Epithelial cell of esophagus (primary cell): ENCODE results near the gene RFT1.

Experiments
- DNase-seq: peaks from one replicate; pipeline ENCODE4 v3.0.0; 2010; ENCODE audit warnings: low read depth
- H3K4me3 ChIP-seq: 2 replicates; pipeline ENCODE4 v1.5.1; 2011; ENCODE audit warnings: mild to moderate bottlenecking, low read length, control low read depth
- TF ChIP-seq, protein P1 (sequence below): IDR thresholded peaks from 2 replicates; pipeline ENCODE4 v1.5.1; 2011; ENCODE audit warnings: low read depth, mild to moderate bottlenecking, low read length, control low read depth, inconsistent platforms; ENCODE audit not compliant: insufficient read depth; ENCODE audit errors: missing control alignments

The RFT1 gene

DNA sequence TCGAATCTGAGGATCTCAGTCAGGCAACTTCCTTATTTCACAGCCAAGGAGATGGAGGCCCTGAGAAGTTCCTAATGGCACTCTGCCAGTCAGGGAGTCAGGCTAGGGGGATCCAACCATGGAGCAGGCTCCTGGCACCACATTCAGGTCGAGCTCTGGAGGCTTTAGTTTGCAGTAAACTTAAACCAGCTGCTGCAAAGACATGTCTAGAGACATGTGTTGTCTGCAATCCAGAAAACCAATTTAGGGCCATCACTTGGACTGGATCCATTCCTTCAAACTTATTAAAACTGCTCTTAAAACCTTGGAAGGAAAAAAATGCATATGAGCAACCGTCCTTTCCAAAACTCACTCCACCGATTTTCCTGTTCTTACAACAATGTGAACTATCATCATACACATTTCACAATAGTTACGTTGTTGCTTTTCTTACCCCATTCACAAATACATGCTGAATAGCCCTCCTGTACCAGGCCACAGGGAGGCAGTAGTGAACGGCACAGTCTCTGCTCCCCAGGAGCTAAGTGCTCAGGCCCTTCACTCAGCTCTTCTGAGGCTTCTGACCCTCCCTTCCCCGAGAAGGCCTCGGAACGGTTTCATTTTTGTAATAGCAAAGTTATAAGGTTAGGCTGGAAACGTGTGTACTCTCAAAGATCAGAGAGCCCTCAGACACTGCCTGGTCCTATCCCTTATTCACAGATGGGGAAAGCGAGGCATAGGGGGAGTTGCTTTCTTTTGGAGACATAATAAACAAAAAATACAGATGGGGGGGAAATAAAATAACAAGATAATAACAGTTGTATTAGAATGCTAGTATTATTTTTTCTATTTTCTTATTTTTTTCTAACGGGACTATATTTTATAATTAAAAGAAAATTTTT is 20.1 kb downstream of the RFT1 start:
- peak; percentile 89 for DNase-seq
- no peak overlapping the region for H3K4me3 ChIP-seq

DNA sequence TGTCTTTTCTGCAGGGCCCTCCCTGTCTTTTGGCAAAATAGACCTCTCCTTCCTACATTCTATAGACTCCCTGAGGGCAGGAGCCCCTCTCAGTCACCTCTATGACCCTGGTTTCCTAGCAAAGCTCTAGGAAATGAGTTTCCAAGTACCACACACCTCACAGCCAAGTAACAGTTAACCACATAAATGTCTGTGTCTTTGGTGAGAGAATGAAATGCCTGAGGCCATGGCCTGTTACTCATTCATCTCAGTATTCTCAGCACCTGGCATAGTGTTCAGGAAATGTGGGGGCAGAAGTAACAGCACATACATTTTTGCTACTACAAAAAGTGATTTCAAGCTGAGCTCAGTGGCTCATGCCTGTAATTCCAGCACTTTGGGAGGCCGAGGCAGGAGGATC is 21.0 kb downstream of the RFT1 start:
- TF ChIP-seq, protein P1, sequence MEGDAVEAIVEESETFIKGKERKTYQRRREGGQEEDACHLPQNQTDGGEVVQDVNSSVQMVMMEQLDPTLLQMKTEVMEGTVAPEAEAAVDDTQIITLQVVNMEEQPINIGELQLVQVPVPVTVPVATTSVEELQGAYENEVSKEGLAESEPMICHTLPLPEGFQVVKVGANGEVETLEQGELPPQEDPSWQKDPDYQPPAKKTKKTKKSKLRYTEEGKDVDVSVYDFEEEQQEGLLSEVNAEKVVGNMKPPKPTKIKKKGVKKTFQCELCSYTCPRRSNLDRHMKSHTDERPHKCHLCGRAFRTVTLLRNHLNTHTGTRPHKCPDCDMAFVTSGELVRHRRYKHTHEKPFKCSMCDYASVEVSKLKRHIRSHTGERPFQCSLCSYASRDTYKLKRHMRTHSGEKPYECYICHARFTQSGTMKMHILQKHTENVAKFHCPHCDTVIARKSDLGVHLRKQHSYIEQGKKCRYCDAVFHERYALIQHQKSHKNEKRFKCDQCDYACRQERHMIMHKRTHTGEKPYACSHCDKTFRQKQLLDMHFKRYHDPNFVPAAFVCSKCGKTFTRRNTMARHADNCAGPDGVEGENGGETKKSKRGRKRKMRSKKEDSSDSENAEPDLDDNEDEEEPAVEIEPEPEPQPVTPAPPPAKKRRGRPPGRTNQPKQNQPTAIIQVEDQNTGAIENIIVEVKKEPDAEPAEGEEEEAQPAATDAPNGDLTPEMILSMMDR: no peak
- peak; percentile 97 for DNase-seq
- no peak overlapping the region for H3K4me3 ChIP-seq

More for the DNA sequence above, 20.1 kb downstream of the RFT1 start:
- TF ChIP-seq, protein P1: peak; percentile 88

DNA sequence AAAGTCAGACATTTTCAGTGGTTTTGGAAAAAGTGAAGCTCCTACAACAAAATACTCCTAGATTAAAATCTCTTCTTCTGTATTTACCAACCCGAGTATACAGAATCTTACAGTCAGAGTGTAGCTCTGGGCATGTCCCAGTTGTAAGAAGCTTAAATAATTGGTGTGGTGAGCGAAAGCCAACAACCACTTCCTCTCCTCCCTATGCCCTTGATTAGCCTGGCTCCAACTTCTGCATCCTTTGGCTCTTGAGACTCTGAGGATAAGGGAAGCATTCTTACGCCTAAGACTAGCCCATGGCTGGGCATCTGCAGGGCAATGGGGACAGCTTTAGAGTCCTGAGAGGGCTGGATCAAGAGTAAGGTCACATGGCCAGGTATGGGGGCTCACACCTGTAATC is 25.5 kb downstream of the RFT1 start:
- TF ChIP-seq, protein P1: no peak
- no peak for DNase-seq
- H3K4me3 ChIP-seq: no peak overlapping the region

DNA sequence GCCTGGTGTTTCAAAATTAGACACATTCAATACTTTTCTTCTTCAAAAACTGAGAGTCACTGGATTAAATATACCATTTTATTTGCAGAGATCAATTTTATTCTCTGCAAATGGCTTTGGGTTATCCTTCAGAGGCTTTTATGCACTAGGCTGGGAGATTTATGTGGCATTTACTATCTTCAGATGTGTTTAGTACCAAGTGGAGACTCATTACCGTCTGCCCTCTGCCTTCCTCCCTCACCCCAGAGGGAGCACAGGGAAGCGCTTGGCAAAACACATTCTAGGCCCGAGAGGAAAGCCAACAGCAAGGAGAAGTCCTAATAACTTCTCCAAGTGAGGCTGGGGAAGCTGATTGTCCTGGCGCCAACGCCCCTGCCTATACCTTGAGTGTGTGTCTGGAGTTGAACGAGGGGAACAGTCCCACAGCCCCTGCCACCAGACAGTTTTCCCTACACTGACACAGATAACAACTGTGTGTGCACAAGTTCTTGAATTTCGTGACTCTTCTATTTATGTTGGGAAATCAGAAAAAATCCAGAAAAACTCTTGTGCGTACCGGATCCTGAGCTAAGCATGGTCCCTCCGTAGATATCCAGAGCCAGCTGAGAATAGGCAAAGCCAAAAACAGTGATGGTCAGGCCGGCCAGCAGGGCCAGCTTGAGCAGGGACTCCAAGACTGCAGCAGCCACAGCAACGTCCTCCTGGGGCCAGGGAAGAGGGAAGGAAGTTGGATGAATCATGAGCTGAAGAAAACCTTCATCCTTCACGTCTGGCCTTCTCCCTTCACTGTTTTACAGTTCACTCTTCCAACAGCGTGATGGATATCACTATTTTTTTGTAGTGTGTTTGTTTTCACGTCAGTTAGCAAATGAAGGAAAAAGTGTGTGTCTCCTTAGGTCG is 26.6 kb downstream of the RFT1 start:
- no peak overlapping the region for H3K4me3 ChIP-seq
- no peak for DNase-seq
- TF ChIP-seq, protein P1: no peak

DNA sequence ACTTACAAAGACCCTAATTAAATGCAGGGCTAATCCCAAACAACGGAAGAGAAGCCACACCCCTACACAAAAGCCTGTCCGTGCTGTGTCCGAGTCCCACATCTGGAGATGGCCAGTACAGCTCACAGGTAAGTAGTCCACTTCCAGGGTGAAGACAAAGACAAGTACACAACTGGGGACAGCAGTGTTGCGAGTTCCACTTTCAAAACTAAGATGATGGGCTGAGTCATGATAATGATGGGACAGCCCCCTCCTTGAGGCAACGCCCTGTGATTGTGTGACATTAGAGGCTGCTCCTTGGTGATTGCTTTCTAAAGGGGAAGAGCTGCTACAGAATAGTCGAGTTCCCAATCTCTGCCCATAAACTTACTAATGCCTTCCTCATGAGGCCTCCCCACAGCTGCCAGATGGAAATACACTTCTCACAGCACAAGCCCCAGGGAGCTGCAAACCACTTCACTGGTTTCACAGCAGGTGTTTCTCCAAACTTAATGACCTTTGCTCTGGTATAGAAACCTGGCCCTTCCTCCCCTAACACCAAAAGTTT is 27.6 kb downstream of the RFT1 start:
- no peak for DNase-seq
- no peak overlapping the region for H3K4me3 ChIP-seq
- TF ChIP-seq, protein P1: no peak

DNA sequence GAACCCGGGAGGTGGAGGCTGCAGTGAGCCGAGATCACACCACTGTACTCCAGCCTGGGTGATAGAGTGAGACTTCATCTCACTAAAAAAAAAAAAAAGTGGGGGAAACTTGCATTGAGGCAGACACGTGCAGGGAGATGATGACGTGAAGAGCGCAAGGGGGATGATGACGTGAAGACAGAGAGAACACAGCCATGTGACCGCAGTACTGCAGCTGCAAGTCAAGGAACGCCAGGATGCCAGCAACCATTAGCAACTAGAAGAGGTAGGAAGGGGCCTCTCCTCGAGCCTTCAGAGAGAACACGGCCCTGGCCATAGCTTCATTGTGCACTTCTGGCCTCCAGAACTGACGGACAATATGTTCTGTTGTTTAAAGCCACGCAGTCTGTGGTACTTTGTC is 28.3 kb downstream of the RFT1 start:
- TF ChIP-seq, protein P1: no peak
- H3K4me3 ChIP-seq: no peak overlapping the region
- no peak for DNase-seq
